WTC11 (cell line): ENCODE measurements around the gene AK9. TPM values are rescaled to one million over a fixed set of nuclear protein-coding genes. Genes with fewer than 3 reads are reported as not detected.

Experiments
- ATAC-seq: fragments of 200-7000 bp; cut with Tn5 transposase; 2 replicates; pipeline ENCODE4 v1.10.0; 2021; ENCODE audit warnings: mild to moderate bottlenecking, moderate library complexity
- CTCF ChIA-PET: fragments of 300-600 bp; sonication (Branson Sonifier 250); formaldehyde crosslinking; loops from one replicate; lab custom pipeline; 2021; ENCODE audit warnings: antibody characterized with exemption; lab: Charles Lee
- POLR2A ChIA-PET: fragments of 350-600 bp; sonication (Branson Sonifier 250); formaldehyde crosslinking; loops from one replicate; lab custom pipeline; 2021; ENCODE audit warnings: antibody characterized with exemption; lab: Charles Lee
- DNase-seq: peaks from one replicate; pipeline ENCODE4 v3.0.0; 2021; ENCODE audit warnings: low spot score
- H3K27ac Mint-ChIP-seq: 2 replicates; pipeline ENCODE4 v1.8.0; 2021; ENCODE audit warnings: mixed read lengths
- H3K27me3 Mint-ChIP-seq: 2 replicates; pipeline ENCODE4 v1.8.0; 2021; ENCODE audit warnings: low read depth, mild to moderate bottlenecking, moderate library complexity, mixed read lengths
- H3K36me3 Mint-ChIP-seq: 2 replicates; pipeline ENCODE4 v1.8.0; 2021; ENCODE audit warnings: mixed read lengths
- H3K4me1 Mint-ChIP-seq: 2 replicates; pipeline ENCODE4 v1.8.0; 2022; ENCODE audit warnings: mixed read lengths
- H3K4me3 Mint-ChIP-seq: 2 replicates; pipeline ENCODE4 v1.8.0; 2021; ENCODE audit warnings: mild to moderate bottlenecking, moderate library complexity, mixed read lengths
- H3K9me3 Mint-ChIP-seq: 2 replicates; pipeline ENCODE4 v1.8.0; 2021; ENCODE audit warnings: mixed read lengths
- CREM ChIP-seq: sonication (generic); formaldehyde crosslinking; IDR thresholded peaks from 2 replicates; pipeline ENCODE4 v1.8.1; 2022; ENCODE audit warnings: mild to moderate bottlenecking, missing genetic modification reagents, moderate library complexity
- GABPB1 ChIP-seq: sonication (generic); formaldehyde crosslinking; IDR thresholded peaks from 2 replicates; pipeline ENCODE4 v1.8.1; 2023; ENCODE audit warnings: mild to moderate bottlenecking, missing genetic modification reagents
- HMGA2 ChIP-seq: fragments of 250-450 bp; sonication (Bioruptor Pico); IDR thresholded peaks from 2 replicates; pipeline ENCODE4 v1.4.0; 2021; ENCODE audit warnings: mild to moderate bottlenecking, moderate library complexity
- IRF2 ChIP-seq: sonication (generic); formaldehyde crosslinking; IDR thresholded peaks from 2 replicates; pipeline ENCODE4 v1.8.0; 2022; ENCODE audit warnings: low read depth, missing genetic modification reagents, borderline replicate concordance
- NFE2L1 ChIP-seq: sonication (generic); formaldehyde crosslinking; IDR thresholded peaks from 2 replicates; pipeline ENCODE4 v1.8.1; 2023; ENCODE audit warnings: missing genetic modification reagents
- SMAD3 ChIP-seq: sonication (generic); formaldehyde crosslinking; IDR thresholded peaks from 2 replicates; pipeline ENCODE4 v1.8.0; 2022; ENCODE audit warnings: missing genetic modification reagents, mild to moderate bottlenecking, borderline replicate concordance
- SOX15 ChIP-seq: fragments of 250-450 bp; sonication (Bioruptor Pico); IDR thresholded peaks from 2 replicates; pipeline ENCODE4 v1.9.0; 2021; ENCODE audit warnings: mild to moderate bottlenecking
- SP1 ChIP-seq: sonication (generic); formaldehyde crosslinking; conservative IDR thresholded peaks from 2 replicates; pipeline ENCODE4 v1.8.1; 2022; ENCODE audit warnings: missing genetic modification reagents
- ZNF232 ChIP-seq: sonication (generic); formaldehyde crosslinking; IDR thresholded peaks from 2 replicates; pipeline ENCODE4 v1.8.0; 2022; ENCODE audit warnings: mild to moderate bottlenecking, missing genetic modification reagents
- ZSCAN18 ChIP-seq: fragments of 250-450 bp; sonication (Bioruptor Pico); IDR thresholded peaks from 2 replicates; pipeline ENCODE4 v2.1.2; 2022; ENCODE audit warnings: mild to moderate bottlenecking, moderate library complexity
- total RNA-seq: library from RNA; stranded (reverse); gene quantifications from 3 replicates; pipeline ENCODE4 v1.2.3, GENCODE V29; 2021
- TF ChIP-seq, protein P1 (sequence below): sonication (generic); formaldehyde crosslinking; IDR thresholded peaks from 2 replicates; pipeline ENCODE4 v1.8.0; 2022; ENCODE audit warnings: mild to moderate bottlenecking, missing genetic modification reagents
- TF ChIP-seq, protein P2 (sequence below): fragments of 200-600 bp; IDR thresholded peaks from 2 replicates; pipeline ENCODE4 v1.8.0; 2022; ENCODE audit warnings: antibody characterized with exemption
- TF ChIP-seq, protein P3 (sequence below): sonication (generic); formaldehyde crosslinking; IDR thresholded peaks from 2 replicates; pipeline ENCODE4 v1.8.1; 2023; ENCODE audit warnings: mild to moderate bottlenecking, moderate library complexity, missing genetic modification reagents
- TF ChIP-seq, protein P4 (sequence below): sonication (generic); formaldehyde crosslinking; conservative IDR thresholded peaks from 2 replicates; pipeline ENCODE4 v1.8.1; 2022; ENCODE audit warnings: mild to moderate bottlenecking, missing genetic modification reagents

The AK9 gene
- total RNA-seq, 1 experiment from 2014 or later = 3.7 TPM

GRCh38 chr6:109705258-109705657 lies 14.3 kb upstream of the AK9 start:
- H3K27ac Mint-ChIP-seq = peak overlapping the region; percentile 35; the same call in 1 of the 2 replicates

GRCh38 chr6:109702791-109703190 lies 11.8 kb upstream of the AK9 start:
- ATAC-seq = no peak
- POLR2A ChIA-PET = no interaction called here
- no peak overlapping the region for H3K4me3 Mint-ChIP-seq
- H3K27ac Mint-ChIP-seq = no peak overlapping the region
- CTCF ChIA-PET = interaction anchor here (3.1 to 3.6 kb wide), 2 partner anchors 80 to 336 kb away, joined by 21 to 124 read pairs; no protein-coding TSS in a partner anchor
- H3K36me3 Mint-ChIP-seq = no peaks in the 10 kb centered on the region; the same call in 1 of the 2 replicates
- no peak for DNase-seq
- H3K4me1 Mint-ChIP-seq = peaks cover 41% of the 10 kb centered on the region
- H3K27me3 Mint-ChIP-seq = no peaks in the 10 kb centered on the region
- no peaks in the 10 kb centered on the region for H3K9me3 Mint-ChIP-seq
- TF ChIP-seq IRF2 (CRISPR knock-in tag) = no peak
- TF ChIP-seq, protein P1, sequence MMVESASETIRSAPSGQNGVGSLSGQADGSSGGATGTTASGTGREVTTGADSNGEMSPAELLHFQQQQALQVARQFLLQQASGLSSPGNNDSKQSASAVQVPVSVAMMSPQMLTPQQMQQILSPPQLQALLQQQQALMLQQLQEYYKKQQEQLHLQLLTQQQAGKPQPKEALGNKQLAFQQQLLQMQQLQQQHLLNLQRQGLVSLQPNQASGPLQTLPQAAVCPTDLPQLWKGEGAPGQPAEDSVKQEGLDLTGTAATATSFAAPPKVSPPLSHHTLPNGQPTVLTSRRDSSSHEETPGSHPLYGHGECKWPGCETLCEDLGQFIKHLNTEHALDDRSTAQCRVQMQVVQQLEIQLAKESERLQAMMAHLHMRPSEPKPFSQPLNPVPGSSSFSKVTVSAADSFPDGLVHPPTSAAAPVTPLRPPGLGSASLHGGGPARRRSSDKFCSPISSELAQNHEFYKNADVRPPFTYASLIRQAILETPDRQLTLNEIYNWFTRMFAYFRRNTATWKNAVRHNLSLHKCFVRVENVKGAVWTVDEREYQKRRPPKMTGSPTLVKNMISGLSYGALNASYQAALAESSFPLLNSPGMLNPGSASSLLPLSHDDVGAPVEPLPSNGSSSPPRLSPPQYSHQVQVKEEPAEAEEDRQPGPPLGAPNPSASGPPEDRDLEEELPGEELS (CRISPR knock-in tag) = no peak
- TF ChIP-seq, all 79 proteins: peak for 0

More at GRCh38 chr6:109705258-109705657, 14.3 kb upstream of the AK9 start:
- DNase-seq (peak; percentile 81), ATAC-seq (peak; percentile 91)
- peaks cover 17% of the 10 kb centered on the region for H3K9me3 Mint-ChIP-seq
- peaks cover 41% of the 10 kb centered on the region for H3K4me1 Mint-ChIP-seq
- no peak overlapping the region for H3K4me3 Mint-ChIP-seq
- CTCF ChIA-PET = interaction anchor here (0.5 to 3.6 kb wide), 16 partner anchors 9 to 333 kb away, joined by 3 to 124 read pairs (median 4); partner anchors contain the start of gene GPR6
- H3K27me3 Mint-ChIP-seq = no peaks in the 10 kb centered on the region
- no peak for TF ChIP-seq HMGA2 (CRISPR knock-in tag)
- TF ChIP-seq, protein P2, sequence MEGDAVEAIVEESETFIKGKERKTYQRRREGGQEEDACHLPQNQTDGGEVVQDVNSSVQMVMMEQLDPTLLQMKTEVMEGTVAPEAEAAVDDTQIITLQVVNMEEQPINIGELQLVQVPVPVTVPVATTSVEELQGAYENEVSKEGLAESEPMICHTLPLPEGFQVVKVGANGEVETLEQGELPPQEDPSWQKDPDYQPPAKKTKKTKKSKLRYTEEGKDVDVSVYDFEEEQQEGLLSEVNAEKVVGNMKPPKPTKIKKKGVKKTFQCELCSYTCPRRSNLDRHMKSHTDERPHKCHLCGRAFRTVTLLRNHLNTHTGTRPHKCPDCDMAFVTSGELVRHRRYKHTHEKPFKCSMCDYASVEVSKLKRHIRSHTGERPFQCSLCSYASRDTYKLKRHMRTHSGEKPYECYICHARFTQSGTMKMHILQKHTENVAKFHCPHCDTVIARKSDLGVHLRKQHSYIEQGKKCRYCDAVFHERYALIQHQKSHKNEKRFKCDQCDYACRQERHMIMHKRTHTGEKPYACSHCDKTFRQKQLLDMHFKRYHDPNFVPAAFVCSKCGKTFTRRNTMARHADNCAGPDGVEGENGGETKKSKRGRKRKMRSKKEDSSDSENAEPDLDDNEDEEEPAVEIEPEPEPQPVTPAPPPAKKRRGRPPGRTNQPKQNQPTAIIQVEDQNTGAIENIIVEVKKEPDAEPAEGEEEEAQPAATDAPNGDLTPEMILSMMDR = peak; percentile 87
- TF ChIP-seq, protein P3, sequence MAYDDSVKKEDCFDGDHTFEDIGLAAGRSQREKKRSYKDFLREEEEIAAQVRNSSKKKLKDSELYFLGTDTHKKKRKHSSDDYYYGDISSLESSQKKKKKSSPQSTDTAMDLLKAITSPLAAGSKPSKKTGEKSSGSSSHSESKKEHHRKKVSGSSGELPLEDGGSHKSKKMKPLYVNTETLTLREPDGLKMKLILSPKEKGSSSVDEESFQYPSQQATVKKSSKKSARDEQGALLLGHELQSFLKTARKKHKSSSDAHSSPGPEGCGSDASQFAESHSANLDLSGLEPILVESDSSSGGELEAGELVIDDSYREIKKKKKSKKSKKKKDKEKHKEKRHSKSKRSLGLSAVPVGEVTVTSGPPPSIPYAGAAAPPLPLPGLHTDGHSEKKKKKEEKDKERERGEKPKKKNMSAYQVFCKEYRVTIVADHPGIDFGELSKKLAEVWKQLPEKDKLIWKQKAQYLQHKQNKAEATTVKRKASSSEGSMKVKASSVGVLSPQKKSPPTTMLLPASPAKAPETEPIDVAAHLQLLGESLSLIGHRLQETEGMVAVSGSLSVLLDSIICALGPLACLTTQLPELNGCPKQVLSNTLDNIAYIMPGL = 0 out of 2 replicates have a peak, but pooled peaks have one; percentile 29
- peaks cover 10% of the 10 kb centered on the region for H3K36me3 Mint-ChIP-seq
- POLR2A ChIA-PET = no interaction called here

GRCh38 chr6:109701774-109702173 lies 10.8 kb upstream of the AK9 start:
- Mint-ChIP-seq H3K9me3 (no peaks in the 10 kb centered on the region), H3K4me1 (peaks cover 41% of the 10 kb centered on the region), H3K4me3 (no peak overlapping the region), H3K36me3 (peaks cover 4% of the 10 kb centered on the region), H3K27me3 (no peaks in the 10 kb centered on the region), H3K27ac (peak overlapping the region; percentile 0; the same call in 1 of the 2 replicates)
- ChIA-PET CTCF (interaction anchor here (1.2 to 2.3 kb wide), 3 partner anchors 11 to 338 kb away, joined by 3 to 17 read pairs (median 10); partner anchors contain the start of genes AK9 and FIG4), POLR2A (no interaction called here)
- ATAC-seq = peak; percentile 20; the same call in 1 of the 2 replicates
- no peak for DNase-seq
- TF ChIP-seq, protein P2 = no peak
- TF ChIP-seq NFE2L1 (no peak), ZNF232 (CRISPR knock-in tag) (no peak)
- TF ChIP-seq, protein P4, sequence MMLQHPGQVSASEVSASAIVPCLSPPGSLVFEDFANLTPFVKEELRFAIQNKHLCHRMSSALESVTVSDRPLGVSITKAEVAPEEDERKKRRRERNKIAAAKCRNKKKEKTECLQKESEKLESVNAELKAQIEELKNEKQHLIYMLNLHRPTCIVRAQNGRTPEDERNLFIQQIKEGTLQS (CRISPR knock-in tag) = no peak

GRCh38 chr6:109701221-109701620 lies 10.2 kb upstream of the AK9 start:
- H3K4me3 Mint-ChIP-seq = no peak overlapping the region
- TF ChIP-seq, protein P1 (CRISPR knock-in tag) = no peak
- no peak for TF ChIP-seq SP1 (CRISPR knock-in tag)
- no peak for TF ChIP-seq CREM (CRISPR knock-in tag)
- TF ChIP-seq SOX15 (CRISPR knock-in tag) = no peak
- no peak for TF ChIP-seq GABPB1
- TF ChIP-seq SMAD3 (CRISPR knock-in tag) = no peak
- no peak for TF ChIP-seq ZSCAN18
- no peak for TF ChIP-seq NFE2L1
- POLR2A ChIA-PET = no interaction called here
- DNase-seq (no peak), ATAC-seq (no peak)
- CTCF ChIA-PET = interaction anchor here (1.0 to 2.3 kb wide), 5 partner anchors 10 to 339 kb away, joined by 3 to 17 read pairs (median 3); partner anchors contain the start of genes AK9 and FIG4
- peaks cover 8% of the 10 kb centered on the region for H3K36me3 Mint-ChIP-seq
- H3K4me1 Mint-ChIP-seq = peaks cover 35% of the 10 kb centered on the region
- H3K27me3 Mint-ChIP-seq = no peaks in the 10 kb centered on the region
- H3K27ac Mint-ChIP-seq = no peak overlapping the region
- peaks cover 4% of the 10 kb centered on the region for H3K9me3 Mint-ChIP-seq
